HG02610 (cell line): ENCODE data around the gene SRC.
"Not testable (repeated sequence)": the region's sequence is repeated elsewhere in the genome, so short reads cannot be mapped to it uniquely, and the experiment has no call there.

Experiments used
- ATAC-seq: cut with Tn5 transposase; IDR thresholded peaks from one replicate; pipeline ENCODE4 v1.9.1; 2021; ENCODE audit warnings: mild to moderate bottlenecking, moderate library complexity; ENCODE audit not compliant: unreplicated experiment

SRC gene

GRCh38 chr20:37361336-37361735 is 15.4 kb downstream of the SRC start:
- ATAC-seq, result no peak

GRCh38 chr20:37362231-37362792 is 16.4 kb downstream of the SRC start:
- no peak for ATAC-seq

GRCh38 chr20:37362821-37363220 is 16.9 kb downstream of the SRC start:
- no peak for ATAC-seq

GRCh38 chr20:37363221-37364012 is 17.5 kb downstream of the SRC start:
- ATAC-seq, result no peak

GRCh38 chr20:37364013-37364926 is 18.3 kb downstream of the SRC start:
- no peak for ATAC-seq

- no peak for ATAC-seq
Observed at GRCh38 chr20:37364927-37365272, 19.0 kb downstream of the SRC start.

GRCh38 chr20:37365760-37366638 is 20.1 kb downstream of the SRC start:
- ATAC-seq, result peak; percentile 75

GRCh38 chr20:37366743-37367142 is 20.8 kb downstream of the SRC start:
- ATAC-seq, result no peak

- ATAC-seq, result no peak
Observed at GRCh38 chr20:37369846-37370245, 23.9 kb downstream of the SRC start.

GRCh38 chr20:37371845-37372244 is 25.9 kb downstream of the SRC start:
- ATAC-seq, result not testable (repeated sequence)

GRCh38 chr20:37372441-37372840 is 26.5 kb downstream of the SRC start:
- no peak for ATAC-seq

- no peak for ATAC-seq
Observed at GRCh38 chr20:37373020-37373598, 27.2 kb downstream of the SRC start.

GRCh38 chr20:37375227-37375626 is 29.3 kb downstream of the SRC start:
- peak; percentile 42 for ATAC-seq

GRCh38 chr20:37376324-37376723 is 30.4 kb downstream of the SRC start:
- ATAC-seq, result no peak

GRCh38 chr20:37376791-37377190 is 30.9 kb downstream of the SRC start:
- ATAC-seq, result no peak

GRCh38 chr20:37377346-37378081 is 31.6 kb downstream of the SRC start:
- ATAC-seq, result no peak

- ATAC-seq, result no peak
Observed at GRCh38 chr20:37378420-37378784, 32.5 kb downstream of the SRC start.

- no peak for ATAC-seq
Observed at GRCh38 chr20:37378785-37379598, 33.1 kb downstream of the SRC start.
